GM12878 (cell line): Measurements from ENCODE around the gene POU5F1. TPM values are rescaled to one million over a fixed set of nuclear protein-coding genes. Genes with fewer than 3 reads are reported as not detected.
A peak's percentile ranks its signal among the peaks of the same experiment; 100 is the strongest.

Source experiments
- CBX5 ChIP-seq: sonication (generic); IDR thresholded peaks from 2 replicates; pipeline ENCODE4 v1.6.1; 2016; ENCODE audit warnings: low read depth, moderate library complexity, mild to moderate bottlenecking, inconsistent platforms
- NFIC ChIP-seq: IDR thresholded peaks from 2 replicates; pipeline ENCODE4 v1.6.1; 2012; ENCODE audit warnings: low read depth, mild to moderate bottlenecking, inconsistent platforms, low read length, moderate library complexity
- NFXL1 ChIP-seq: fragments of 450-650 bp; IDR thresholded peaks from 2 replicates; pipeline ENCODE4 v1.6.1; 2017; ENCODE audit warnings: antibody characterized with exemption, mild to moderate bottlenecking, borderline replicate concordance
- POLR2AphosphoS5 ChIP-seq: IDR thresholded peaks from 2 replicates; pipeline ENCODE4 v1.6.1; 2011; ENCODE audit warnings: mild to moderate bottlenecking, low read length, inconsistent platforms
- POU2F2 ChIP-seq: IDR thresholded peaks from 3 replicates; pipeline ENCODE4 v1.6.1; 2011; ENCODE audit warnings: low read depth, mild to moderate bottlenecking, low read length, borderline replicate concordance
- SREBF1 ChIP-seq: IDR thresholded peaks from 2 replicates; pipeline ENCODE4 v1.6.1; 2012; ENCODE audit warnings: mild to moderate bottlenecking, low read length
- STAT1 ChIP-seq: fragments of 450-650 bp; conservative IDR thresholded peaks from 2 replicates; pipeline ENCODE4 v1.6.1; 2014; ENCODE audit warnings: antibody characterized with exemption, mild to moderate bottlenecking
- SUPT20H ChIP-seq: IDR thresholded peaks from 2 replicates; pipeline ENCODE4 v1.6.1; 2011; ENCODE audit warnings: low read depth, mild to moderate bottlenecking, low read length, moderate library complexity, borderline replicate concordance; ENCODE audit not compliant: control insufficient read depth
- ZNF217 ChIP-seq: fragments of 450-650 bp; IDR thresholded peaks from 2 replicates; pipeline ENCODE4 v1.6.1; 2017; ENCODE audit warnings: antibody characterized with exemption, mild to moderate bottlenecking
- ZNF274 ChIP-seq: IDR thresholded peaks from one replicate; pipeline ENCODE4 v1.8.0; 2011; ENCODE audit not compliant: insufficient read length, insufficient read depth
- ZSCAN29 ChIP-seq: fragments of 450-650 bp; IDR thresholded peaks from 2 replicates; pipeline ENCODE4 v1.6.1; 2017; ENCODE audit warnings: mild to moderate bottlenecking, moderate library complexity
- ZZZ3 ChIP-seq: IDR thresholded peaks from 2 replicates; pipeline ENCODE4 v1.6.1; 2011; ENCODE audit warnings: low read depth; ENCODE audit not compliant: control insufficient read depth, insufficient read length
- polyA plus RNA-seq, 11 experiments: library from polyadenylated mRNA; depleted of rRNA in 4 of 11; unstranded in 6 of 11; stranded (reverse) in 5 of 11; fragments of >200 nt; fragmentation: Nextera tagmentation in 4 of 11; fragmentation: Illumina TruSeq in 1 of 11; extraction: Ambion mirVana in 4 of 11; extraction: Trizol in 1 of 11; gene quantifications; 1 replicate in 1 of 11; 2 replicates in 10 of 11; pipeline versions ENCODE4 v1.2.1 to v1.2.3, GENCODE V29; 2011 to 2016; ENCODE audit warnings: inconsistent platforms in 2 of 11, missing spikeins in 2 of 11, low read depth in 1 of 11
- total RNA-seq, 4 experiments: library from RNA; depleted of rRNA in 3 of 4; stranded (reverse); fragments of >200 nt in 3 of 4; fragmentation: Illumina TruSeq in 1 of 4; extraction: Trizol in 1 of 4; gene quantifications; 2 replicates each; pipeline versions ENCODE4 v1.2.1 to v1.2.3, GENCODE V29; 2013 to 2021
- TF ChIP-seq, protein P1 (sequence below): fragments of 450-650 bp; formaldehyde crosslinking; IDR thresholded peaks from 2 replicates; pipeline ENCODE4 v1.4.0; 2022; ENCODE audit warnings: mild to moderate bottlenecking, moderate library complexity
- TF ChIP-seq, protein P2 (sequence below): IDR thresholded peaks from 2 replicates; pipeline ENCODE4 v1.6.1; 2012; ENCODE audit warnings: low read length, inconsistent platforms
- TF ChIP-seq, protein P3 (sequence below): IDR thresholded peaks from 2 replicates; pipeline ENCODE4 v1.6.1; 2011; ENCODE audit warnings: low read depth, low read length, improper control_type of control experiment, borderline replicate concordance
- TF ChIP-seq, protein P4 (sequence below): fragments of 450-650 bp; IDR thresholded peaks from 2 replicates; pipeline ENCODE4 v1.6.1; 2016; ENCODE audit warnings: mild to moderate bottlenecking, moderate library complexity, borderline replicate concordance

POU5F1 gene
- total and polyA plus RNA-seq, 10 of the 15 experiments (the other 5 are each of a cell fraction or from before 2014, with no cell fraction given): 1.4 to 5.5 (median 3.2) TPM

DNA sequence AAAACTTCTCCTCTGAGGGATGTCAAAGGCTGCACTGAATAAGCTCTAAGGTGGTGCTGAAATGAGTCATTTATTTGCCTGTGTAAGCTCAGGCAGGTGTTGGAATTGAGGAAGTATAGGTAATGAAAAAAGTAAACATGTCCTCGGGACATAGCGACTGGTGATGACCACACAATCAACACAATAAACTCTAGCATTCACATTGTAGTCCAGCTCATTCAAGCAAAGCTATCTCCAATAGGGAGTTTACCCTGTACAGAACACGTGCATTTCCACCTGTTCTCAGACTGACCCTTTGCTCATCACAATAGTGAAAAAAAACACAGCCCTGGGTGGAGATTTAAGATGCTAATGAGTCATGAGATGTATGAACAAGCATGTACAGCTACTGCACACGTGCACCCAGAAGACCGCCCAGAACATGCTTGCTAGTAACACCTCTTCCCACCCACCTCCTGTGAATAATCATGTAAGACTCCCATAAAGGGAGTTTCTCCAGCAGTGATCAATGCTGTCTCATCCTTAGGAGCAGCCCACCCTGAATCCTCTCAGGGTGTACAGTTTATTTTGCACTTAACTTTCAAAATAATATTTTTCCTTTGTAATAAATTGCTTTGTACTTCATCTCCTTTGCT is 33.0 kb upstream of the POU5F1 start (continued):
- TF ChIP-seq SREBF1 (no peak), NFXL1 (no peak), CBX5 (no peak), ZNF274 (no peak), ZZZ3 (no peak), POU2F2 (0 out of 3 replicates have a peak, but pooled peaks have one; percentile 21), STAT1 (no peak), ZNF217 (peak; percentile 62; the same call in 1 of the 2 replicates), SUPT20H (no peak), NFIC (peak; percentile 7; the same call in 1 of the 2 replicates), POLR2AphosphoS5 (peak; percentile 59; the same call in 1 of the 2 replicates), ZSCAN29 (no peak; the same call in 1 of the 2 replicates)
- TF ChIP-seq, protein P1, sequence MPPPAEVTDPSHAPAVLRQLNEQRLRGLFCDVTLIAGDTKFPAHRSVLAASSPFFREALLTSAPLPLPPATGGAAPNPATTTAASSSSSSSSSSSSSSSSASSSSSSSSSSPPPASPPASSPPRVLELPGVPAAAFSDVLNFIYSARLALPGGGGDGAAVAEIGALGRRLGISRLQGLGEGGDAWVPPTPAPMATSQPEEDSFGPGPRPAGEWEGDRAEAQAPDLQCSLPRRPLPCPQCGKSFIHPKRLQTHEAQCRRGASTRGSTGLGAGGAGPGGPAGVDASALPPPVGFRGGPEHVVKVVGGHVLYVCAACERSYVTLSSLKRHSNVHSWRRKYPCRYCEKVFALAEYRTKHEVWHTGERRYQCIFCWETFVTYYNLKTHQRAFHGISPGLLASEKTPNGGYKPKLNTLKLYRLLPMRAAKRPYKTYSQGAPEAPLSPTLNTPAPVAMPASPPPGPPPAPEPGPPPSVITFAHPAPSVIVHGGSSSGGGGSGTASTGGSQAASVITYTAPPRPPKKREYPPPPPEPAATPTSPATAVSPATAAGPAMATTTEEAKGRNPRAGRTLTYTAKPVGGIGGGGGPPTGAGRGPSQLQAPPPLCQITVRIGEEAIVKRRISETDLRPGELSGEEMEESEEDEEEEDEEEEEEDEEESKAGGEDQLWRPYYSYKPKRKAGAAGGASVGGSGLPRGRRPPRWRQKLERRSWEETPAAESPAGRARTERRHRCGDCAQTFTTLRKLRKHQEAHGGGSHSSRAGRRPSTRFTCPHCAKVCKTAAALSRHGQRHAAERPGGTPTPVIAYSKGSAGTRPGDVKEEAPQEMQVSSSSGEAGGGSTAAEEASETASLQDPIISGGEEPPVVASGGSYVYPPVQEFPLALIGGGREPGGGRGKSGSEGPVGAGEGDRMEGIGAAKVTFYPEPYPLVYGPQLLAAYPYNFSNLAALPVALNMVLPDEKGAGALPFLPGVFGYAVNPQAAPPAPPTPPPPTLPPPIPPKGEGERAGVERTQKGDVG (CRISPR knock-in tag): no peak
- TF ChIP-seq, protein P2, sequence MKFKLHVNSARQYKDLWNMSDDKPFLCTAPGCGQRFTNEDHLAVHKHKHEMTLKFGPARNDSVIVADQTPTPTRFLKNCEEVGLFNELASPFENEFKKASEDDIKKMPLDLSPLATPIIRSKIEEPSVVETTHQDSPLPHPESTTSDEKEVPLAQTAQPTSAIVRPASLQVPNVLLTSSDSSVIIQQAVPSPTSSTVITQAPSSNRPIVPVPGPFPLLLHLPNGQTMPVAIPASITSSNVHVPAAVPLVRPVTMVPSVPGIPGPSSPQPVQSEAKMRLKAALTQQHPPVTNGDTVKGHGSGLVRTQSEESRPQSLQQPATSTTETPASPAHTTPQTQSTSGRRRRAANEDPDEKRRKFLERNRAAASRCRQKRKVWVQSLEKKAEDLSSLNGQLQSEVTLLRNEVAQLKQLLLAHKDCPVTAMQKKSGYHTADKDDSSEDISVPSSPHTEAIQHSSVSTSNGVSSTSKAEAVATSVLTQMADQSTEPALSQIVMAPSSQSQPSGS: peak; percentile 76
- TF ChIP-seq, protein P3, sequence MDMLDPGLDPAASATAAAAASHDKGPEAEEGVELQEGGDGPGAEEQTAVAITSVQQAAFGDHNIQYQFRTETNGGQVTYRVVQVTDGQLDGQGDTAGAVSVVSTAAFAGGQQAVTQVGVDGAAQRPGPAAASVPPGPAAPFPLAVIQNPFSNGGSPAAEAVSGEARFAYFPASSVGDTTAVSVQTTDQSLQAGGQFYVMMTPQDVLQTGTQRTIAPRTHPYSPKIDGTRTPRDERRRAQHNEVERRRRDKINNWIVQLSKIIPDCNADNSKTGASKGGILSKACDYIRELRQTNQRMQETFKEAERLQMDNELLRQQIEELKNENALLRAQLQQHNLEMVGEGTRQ: peak; percentile 48; the same call in 1 of the 2 replicates
- TF ChIP-seq, protein P4, sequence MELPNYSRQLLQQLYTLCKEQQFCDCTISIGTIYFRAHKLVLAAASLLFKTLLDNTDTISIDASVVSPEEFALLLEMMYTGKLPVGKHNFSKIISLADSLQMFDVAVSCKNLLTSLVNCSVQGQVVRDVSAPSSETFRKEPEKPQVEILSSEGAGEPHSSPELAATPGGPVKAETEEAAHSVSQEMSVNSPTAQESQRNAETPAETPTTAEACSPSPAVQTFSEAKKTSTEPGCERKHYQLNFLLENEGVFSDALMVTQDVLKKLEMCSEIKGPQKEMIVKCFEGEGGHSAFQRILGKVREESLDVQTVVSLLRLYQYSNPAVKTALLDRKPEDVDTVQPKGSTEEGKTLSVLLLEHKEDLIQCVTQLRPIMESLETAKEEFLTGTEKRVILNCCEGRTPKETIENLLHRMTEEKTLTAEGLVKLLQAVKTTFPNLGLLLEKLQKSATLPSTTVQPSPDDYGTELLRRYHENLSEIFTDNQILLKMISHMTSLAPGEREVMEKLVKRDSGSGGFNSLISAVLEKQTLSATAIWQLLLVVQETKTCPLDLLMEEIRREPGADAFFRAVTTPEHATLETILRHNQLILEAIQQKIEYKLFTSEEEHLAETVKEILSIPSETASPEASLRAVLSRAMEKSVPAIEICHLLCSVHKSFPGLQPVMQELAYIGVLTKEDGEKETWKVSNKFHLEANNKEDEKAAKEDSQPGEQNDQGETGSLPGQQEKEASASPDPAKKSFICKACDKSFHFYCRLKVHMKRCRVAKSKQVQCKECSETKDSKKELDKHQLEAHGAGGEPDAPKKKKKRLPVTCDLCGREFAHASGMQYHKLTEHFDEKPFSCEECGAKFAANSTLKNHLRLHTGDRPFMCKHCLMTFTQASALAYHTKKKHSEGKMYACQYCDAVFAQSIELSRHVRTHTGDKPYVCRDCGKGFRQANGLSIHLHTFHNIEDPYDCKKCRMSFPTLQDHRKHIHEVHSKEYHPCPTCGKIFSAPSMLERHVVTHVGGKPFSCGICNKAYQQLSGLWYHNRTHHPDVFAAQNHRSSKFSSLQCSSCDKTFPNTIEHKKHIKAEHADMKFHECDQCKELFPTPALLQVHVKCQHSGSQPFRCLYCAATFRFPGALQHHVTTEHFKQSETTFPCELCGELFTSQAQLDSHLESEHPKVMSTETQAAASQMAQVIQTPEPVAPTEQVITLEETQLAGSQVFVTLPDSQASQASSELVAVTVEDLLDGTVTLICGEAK: no peak
